K562 (cell line): ENCODE measurements around the gene ARHGEF38. TPM values are rescaled to one million over a fixed set of nuclear protein-coding genes. Genes with fewer than 3 reads are reported as not detected.
A peak's percentile ranks its signal among the peaks of the same experiment; 100 is the strongest.

ENCODE experiments used
- ATAC-seq: fragments of 200-7000 bp; cut with Tn5 transposase; 3 replicates; pipeline ENCODE4 v1.9.1; 2020; ENCODE audit warnings: moderate library complexity
- BruUV-seq: library from RNA; stranded (reverse); fragments of 400-500 nt; replicated peaks from 2 replicates; lab custom pipeline; 2021; lab: Mats Ljungman, UMichigan
- CTCF ChIA-PET: fragments of 300-600 bp; formaldehyde crosslinking; extraction: SDS; loops from one replicate; lab custom pipeline; 2021; ENCODE audit warnings: low intra/inter-chr PET ratio; lab: Yijun Ruan, JAX
- POLR2A ChIA-PET: fragments of 300-600, 350-650 bp; sonication (Branson Sonifier 250); formaldehyde crosslinking; extraction: SDS; loops from one replicate; lab custom pipeline; 2021; ENCODE audit warnings: antibody characterized with exemption, inconsistent platforms; lab: Yijun Ruan, JAX
- DNase-seq, 4 experiments: peaks; one replicate each; pipeline versions ENCODE4 v3.0.0 to v3.0.0-alpha.2; 2011 to 2018; ENCODE audit warnings: low spot score in 3 of 4, mixed read lengths in 3 of 4; ENCODE audit errors: extremely low read depth in 1 of 4
- FAIRE-seq: peaks from 2 replicates; lab custom pipeline; 2011; peaks lifted over from hg19 to GRCh38; lab: Jason Lieb, UNC
- H2AFZ ChIP-seq: 2 replicates; pipeline ENCODE4 v1.6.0; 2011; ENCODE audit warnings: low read depth, low read length, control low read depth, inconsistent platforms
- H3K27ac ChIP-seq: fragments of 200-600 bp; 3 replicates; pipeline ENCODE4 v1.8.0; 2011; ENCODE audit warnings: low read depth, mild to moderate bottlenecking, control low read depth, inconsistent platforms, low read length, moderate library complexity, mixed read lengths; ENCODE audit errors: extremely low read depth
- H3K27me3 ChIP-seq, 2 experiments: fragments of 300-600 bp in 1 of 2; 2 replicates in 1 of 2; 3 replicates in 1 of 2; pipeline versions ENCODE4 v1.6.0 to v1.8.0; 2011; ENCODE audit warnings: inconsistent platforms in 2 of 2, low read length in 2 of 2, mild to moderate bottlenecking in 1 of 2, mixed read lengths in 1 of 2, moderate library complexity in 1 of 2; ENCODE audit not compliant: control insufficient read depth in 2 of 2, insufficient read depth in 2 of 2
- H3K36me3 ChIP-seq: fragments of 300-600 bp; 3 replicates; pipeline ENCODE4 v1.8.0; 2011; ENCODE audit warnings: mild to moderate bottlenecking, low read length, inconsistent platforms; ENCODE audit not compliant: control insufficient read depth, insufficient read depth
- H3K4me1 ChIP-seq, 2 experiments: fragments of 200-600 bp in 1 of 2; replicated peaks in 1 of 2; 2 replicates in 1 of 2; 3 replicates in 1 of 2; pipeline versions ENCODE4 v1.5.1 to v1.8.0; 2011; ENCODE audit warnings: inconsistent platforms in 2 of 2, low read length in 2 of 2, mild to moderate bottlenecking in 1 of 2, mixed read lengths in 1 of 2, moderate library complexity in 1 of 2; ENCODE audit not compliant: control insufficient read depth in 2 of 2, insufficient read depth in 2 of 2
- H3K4me2 ChIP-seq: 2 replicates; pipeline ENCODE4 v1.6.1; 2011; ENCODE audit warnings: low read length, control low read depth, inconsistent platforms, mixed read lengths; ENCODE audit not compliant: insufficient read depth
- H3K4me3 ChIP-seq: fragments of 200-600 bp; sonication (generic), shearing (Covaris generic); 2 replicates; pipeline ENCODE4 v1.5.1; 2016; ENCODE audit warnings: control low read depth, inconsistent platforms
- H3K79me2 ChIP-seq: fragments of 200-600 bp; 3 replicates; pipeline ENCODE4 v1.8.0; 2011; ENCODE audit warnings: low read length, inconsistent platforms; ENCODE audit not compliant: control insufficient read depth, insufficient read depth
- H3K9ac ChIP-seq, 2 experiments: 2 replicates each; pipeline versions ENCODE4 v1.6.0 to v1.6.1; 2011; ENCODE audit warnings: low read depth in 2 of 2, low read length in 2 of 2, control low read depth in 1 of 2, inconsistent platforms in 1 of 2, mild to moderate bottlenecking in 1 of 2, mixed read lengths in 1 of 2; ENCODE audit not compliant: insufficient read depth in 1 of 2
- H3K9me1 ChIP-seq: one replicate; pipeline ENCODE4 v1.6.0; 2011; ENCODE audit warnings: inconsistent platforms, mild to moderate bottlenecking, low read length, moderate library complexity; ENCODE audit not compliant: control insufficient read depth, insufficient read depth
- H3K9me3 ChIP-seq: replicated peaks from 2 replicates; pipeline ENCODE4 v1.5.1; 2011; ENCODE audit warnings: low read depth, low read length, inconsistent platforms; ENCODE audit not compliant: control insufficient read depth, insufficient read depth
- H4K20me1 ChIP-seq: replicated peaks from 2 replicates; pipeline ENCODE4 v1.6.1; 2011; ENCODE audit warnings: low read length, inconsistent platforms, mixed read lengths; ENCODE audit not compliant: control insufficient read depth, insufficient read depth
- ATF1 ChIP-seq, 2 experiments: fragments of 450-650 bp in 1 of 2; IDR thresholded peaks; 2 replicates each; pipeline ENCODE4 v1.6.1; 2016; ENCODE audit warnings: missing compliant biosample characterization in 1 of 2, missing genetic modification characterization in 1 of 2
- CBX8 ChIP-seq: fragments of 200-600 bp; sonication (generic); IDR thresholded peaks from 2 replicates; pipeline ENCODE4 v1.6.1; 2012; ENCODE audit warnings: borderline replicate concordance, mixed run types, low read depth, mild to moderate bottlenecking, moderate library complexity, mixed read lengths, low read length, control low read depth, inconsistent platforms; ENCODE audit not compliant: poor library complexity, severe bottlenecking; ENCODE audit errors: extremely low read depth
- E2F4 ChIP-seq: sonication (generic); formaldehyde crosslinking; IDR thresholded peaks from 2 replicates; pipeline ENCODE4 v1.8.0; 2022; ENCODE audit warnings: mild to moderate bottlenecking, low read depth, missing genetic modification reagents
- KDM2B ChIP-seq: fragments of 250-450 bp; sonication (Bioruptor Pico); IDR thresholded peaks from 2 replicates; pipeline ENCODE4 v1.8.0; 2021; ENCODE audit warnings: mild to moderate bottlenecking, moderate library complexity
- L3MBTL2 ChIP-seq: fragments of 450-650 bp; IDR thresholded peaks from 2 replicates; pipeline ENCODE4 v1.6.1; 2016; ENCODE audit warnings: mild to moderate bottlenecking, moderate library complexity
- NEUROD1 ChIP-seq: fragments of 150-350 bp; IDR thresholded peaks from 2 replicates; pipeline ENCODE4 v1.6.1; 2014; ENCODE audit warnings: borderline replicate concordance, low read length, low read depth; ENCODE audit not compliant: partially characterized antibody
- POLR2B ChIP-seq: fragments of 450-650 bp; IDR thresholded peaks from 2 replicates; pipeline ENCODE4 v1.6.1; 2018; ENCODE audit warnings: low read depth; ENCODE audit not compliant: partially characterized antibody
- POLR2G ChIP-seq: fragments of 200-400 bp; formaldehyde crosslinking; IDR thresholded peaks from 2 replicates; pipeline ENCODE4 v1.6.1; 2017; ENCODE audit warnings: low read depth, mild to moderate bottlenecking, antibody characterized with exemption, low read length, moderate library complexity
- RAD51 ChIP-seq: fragments of 450-650 bp; IDR thresholded peaks from 2 replicates; pipeline ENCODE4 v1.7.1; 2016; ENCODE audit warnings: low read depth, mild to moderate bottlenecking, borderline replicate concordance
- SPI1 ChIP-seq: IDR thresholded peaks from 2 replicates; pipeline ENCODE4 v1.6.1; 2011; ENCODE audit warnings: low read depth, low read length, control low read depth, borderline replicate concordance
- ZBTB2 ChIP-seq: fragments of 450-650 bp; IDR thresholded peaks from 2 replicates; pipeline ENCODE4 v1.6.1; 2016; ENCODE audit warnings: antibody characterized with exemption
- ZNF316 ChIP-seq: fragments of 450-650 bp; IDR thresholded peaks from 2 replicates; pipeline ENCODE4 v1.6.1; 2016
- ZNF384 ChIP-seq: IDR thresholded peaks from 2 replicates; pipeline ENCODE4 v1.6.1; 2012; ENCODE audit warnings: low read depth, low read length, improper control_type of control experiment
- WGBS: fragments of 100-300 bp; shearing (Covaris generic); methylation state at CpG from one replicate; pipeline ENCODE4 v1.1.6; 2016; ENCODE audit warnings: low coverage, mixed read lengths; ENCODE audit not compliant: insufficient coverage; ENCODE audit errors: missing lambda C conversion rate; 5-methylcytosine and 5-hydroxymethylcytosine counted together
- in situ Hi-C: fragments of 300-500 bp; cut with MboI; formaldehyde crosslinking; loops from 4 replicates; pipeline ENCODE4 v1.15.0; 2018; ENCODE audit warnings: inconsistent platforms, mixed read lengths
- intact Hi-C: fragments of 100-400 bp; cut with micrococcal nuclease; formaldehyde crosslinking; loops from 2 replicates; pipeline ENCODE4 v1.14.2; 2022
- polyA plus RNA-seq, 8 experiments: library from polyadenylated mRNA; depleted of rRNA in 4 of 8; stranded (reverse) in 5 of 8; unstranded in 3 of 8; fragments of >200 nt; fragmentation: Nextera tagmentation in 2 of 8; fragmentation: Illumina TruSeq in 1 of 8; extraction: Ambion mirVana in 2 of 8; extraction: Trizol in 1 of 8; gene quantifications; 2 replicates each; pipeline versions ENCODE4 v1.2.1 to v1.2.3, GENCODE V29; 2011 to 2014; ENCODE audit warnings: inconsistent platforms in 1 of 8, missing spikeins in 1 of 8
- total RNA-seq, 7 experiments: library from RNA; depleted of rRNA in 6 of 7; stranded (reverse); fragments of >200 nt in 6 of 7; fragmentation: Illumina TruSeq in 2 of 7; extraction: Trizol in 2 of 7; gene quantifications; 2 replicates each; pipeline versions ENCODE4 v1.2.1 to v1.2.3, GENCODE V29; 2011 to 2021; ENCODE audit warnings: low replicate concordance in 1 of 7

The ARHGEF38 gene
- total and polyA plus RNA-seq, 9 of the 15 experiments (the other 6 are each of a cell fraction or from before 2014, with no cell fraction given): 0.17 TPM; not detected in 8

GRCh38 chr4:105670684-105671083 lies 118.3 kb downstream of the ARHGEF38 start:
- ATAC-seq (no peak), DNase-seq (no peak), FAIRE-seq (no peak)
- CTCF ChIA-PET: no interaction called here
- TF ChIP-seq E2F4 (CRISPR knock-in tag): no peak
- TF ChIP-seq ZNF316: 0 out of 2 replicates have a peak, but pooled peaks have one; percentile 10
- Histone ChIP-seq H3K79me2 (no peaks in the 10 kb centered on the region), H3K9ac (no peak overlapping the region), H3K9me1 (no peaks in the 10 kb centered on the region), H3K27ac (no peak overlapping the region), H3K4me1 (no peaks in the 10 kb centered on the region), H3K4me2 (no peak overlapping the region), H3K9me3 (no peaks in the 10 kb centered on the region), H2AFZ (no peak overlapping the region), H4K20me1 (no peaks in the 10 kb centered on the region), H3K4me3 (no peak overlapping the region), H3K36me3 (no peaks in the 10 kb centered on the region), H3K27me3 (no peaks in the 10 kb centered on the region)
- intact Hi-C loops (no loop called here), in situ Hi-C loops (no loop called here)
- POLR2A ChIA-PET: no interaction called here
- BruUV-seq: no TSS peak

- Histone ChIP-seq H4K20me1 (no peaks in the 10 kb centered on the region), H3K4me2 (no peak overlapping the region), H3K4me1 (no peaks in the 10 kb centered on the region), H3K27me3 (no peaks in the 10 kb centered on the region), H2AFZ (no peak overlapping the region), H3K4me3 (no peak overlapping the region), H3K79me2 (no peaks in the 10 kb centered on the region), H3K9ac (no peak overlapping the region), H3K36me3 (no peaks in the 10 kb centered on the region), H3K9me1 (no peaks in the 10 kb centered on the region), H3K9me3 (no peaks in the 10 kb centered on the region), H3K27ac (no peak overlapping the region)
- DNase-seq (no peak), FAIRE-seq (no peak), ATAC-seq (no peak)
- intact Hi-C loops: no loop called here
- WGBS: 0% methylated on average over 2 of the region's 2 CpGs
- CTCF ChIA-PET: no interaction called here
- no TSS peak for BruUV-seq
- POLR2A ChIA-PET: no interaction called here
- in situ Hi-C loops: no loop called here
- TF ChIP-seq RAD51 (no peak), POLR2B (no peak), CBX8 (no peak), NEUROD1 (no peak), SPI1 (no peak), POLR2G (no peak), L3MBTL2 (no peak), KDM2B (CRISPR knock-in tag) (no peak), ZNF384 (no peak), ZBTB2 (no peak), ATF1 (CRISPR knock-in tag; IDR thresholded peaks at IDR 0.05) (no peak), ATF1 (tag; IDR thresholded peaks at IDR 0.05) (no peak)
These were observed 118.9 kb downstream of the ARHGEF38 start for GRCh38 chr4:105671301-105671700.
